ENCODE results near the gene METTL2B.

Gene METTL2B

GRCh38 chr7:128476402-128477335 lies at the start of gene METTL2B:
Gene METTL2B, plus strand, starts transcription at chr7:128476748. Its CDS starts 18 bp downstream, at chr7:128476766.
- DNase-seq (ENCODE audit: low read depth) = peak; percentile 87

- no peak for DNase-seq (ENCODE audit: low read depth)
These were observed 49.2 kb upstream of the METTL2B start for GRCh38 chr7:128427289-128427891.

GRCh38 chr7:128430207-128430606 lies 46.3 kb upstream of the METTL2B start:
- no peak for DNase-seq (ENCODE audit: low read depth)

GRCh38 chr7:128431221-128431620 lies 45.3 kb upstream of the METTL2B start:
- DNase-seq (ENCODE audit: low read depth) = no peak

- no peak for DNase-seq (ENCODE audit: low read depth)
These were observed 44.8 kb upstream of the METTL2B start for GRCh38 chr7:128431754-128432153.

GRCh38 chr7:128434413-128435326 lies 41.9 kb upstream of the METTL2B start:
- no peak for DNase-seq (ENCODE audit: low read depth)

- DNase-seq (ENCODE audit: low read depth) = no peak
These were observed 41.2 kb upstream of the METTL2B start for GRCh38 chr7:128435327-128435686.

- no peak for DNase-seq (ENCODE audit: low read depth)
These were observed 38.9 kb upstream of the METTL2B start for GRCh38 chr7:128437426-128438332.

- no peak for DNase-seq (ENCODE audit: low read depth)
These were observed 34.2 kb upstream of the METTL2B start for GRCh38 chr7:128442356-128442755.

- DNase-seq (ENCODE audit: low read depth) = no peak
These were observed 32.5 kb upstream of the METTL2B start for GRCh38 chr7:128443831-128444600.

GRCh38 chr7:128446306-128446705 lies 30.2 kb upstream of the METTL2B start:
- DNase-seq (ENCODE audit: low read depth) = no peak

GRCh38 chr7:128447941-128448564 lies 28.5 kb upstream of the METTL2B start:
- no peak for DNase-seq (ENCODE audit: low read depth)

GRCh38 chr7:128448751-128449302 lies 27.7 kb upstream of the METTL2B start:
- no peak for DNase-seq (ENCODE audit: low read depth)

- DNase-seq (ENCODE audit: low read depth) = no peak
These were observed 26.1 kb upstream of the METTL2B start for GRCh38 chr7:128450409-128450808.

- no peak for DNase-seq (ENCODE audit: low read depth)
These were observed 25.6 kb upstream of the METTL2B start for GRCh38 chr7:128450913-128451312.

- DNase-seq (ENCODE audit: low read depth) = no peak
These were observed 24.0 kb upstream of the METTL2B start for GRCh38 chr7:128452552-128452951.

- no peak for DNase-seq (ENCODE audit: low read depth)
These were observed 22.4 kb upstream of the METTL2B start for GRCh38 chr7:128453836-128454804.

GRCh38 chr7:128454808-128455542 lies 21.6 kb upstream of the METTL2B start:
- DNase-seq (ENCODE audit: low read depth) = no peak

All from T-helper 22 cell (primary cell).